GM12878 (cell line): ENCODE data around the gene PLXNA4. TPM values are rescaled to one million over a fixed set of nuclear protein-coding genes. Genes with fewer than 3 reads are reported as not detected.

Experiments
- ATAC-seq: fragments of 200-7000 bp; cut with Tn5 transposase; 3 replicates; pipeline ENCODE4 v1.9.1; 2020; ENCODE audit warnings: mild to moderate bottlenecking, moderate library complexity
- BruUV-seq: library from RNA; stranded (reverse); fragments of 400-500 nt; replicated peaks from 2 replicates; lab custom pipeline; 2021; lab: Mats Ljungman, UMichigan
- CTCF ChIA-PET: fragments of 300-600 bp; sonication (Branson Sonifier 250); formaldehyde crosslinking; extraction: SDS; loops from one replicate; lab custom pipeline; 2021; ENCODE audit warnings: inconsistent platforms; lab: Yijun Ruan, JAX
- POLR2A ChIA-PET: fragments of 350-600 bp; formaldehyde crosslinking; extraction: SDS; loops from one replicate; lab custom pipeline; 2021; ENCODE audit warnings: inconsistent platforms; lab: Charles Lee
- RAD21 ChIA-PET: fragments of 300-600 bp; sonication (Branson Sonifier 250); formaldehyde crosslinking; loops from one replicate; lab custom pipeline; 2023; ENCODE audit warnings: antibody characterized with exemption; ENCODE audit not compliant: unreplicated experiment; lab: Charles Lee
- SMC1A ChIA-PET: fragments of 300-600 bp; sonication (Branson Sonifier 250); formaldehyde crosslinking; loops from one replicate; lab custom pipeline; 2023; ENCODE audit not compliant: unreplicated experiment, uncharacterized antibody; lab: Charles Lee
- DNase-seq: peaks from one replicate; pipeline ENCODE4 v3.0.0-alpha.2; 2011; ENCODE audit warnings: low read depth, low spot score
- FAIRE-seq: peaks from 3 replicates; lab custom pipeline; 2011; peaks lifted over from hg19 to GRCh38; lab: Jason Lieb, UNC
- H2AFZ ChIP-seq: 2 replicates; pipeline ENCODE4 v1.6.0; 2011; ENCODE audit warnings: low read depth, low read length, control low read depth; ENCODE audit not compliant: control insufficient read depth
- H3K27ac ChIP-seq: 2 replicates; pipeline ENCODE4 v1.5.1; 2011; ENCODE audit warnings: control low read depth; ENCODE audit not compliant: control insufficient read depth, insufficient read depth
- H3K27me3 ChIP-seq, 2 experiments: replicated peaks in 1 of 2; 2 replicates each; pipeline versions ENCODE4 v1.6.0 to v1.6.1; 2011; ENCODE audit warnings: low read length in 1 of 2; ENCODE audit not compliant: control insufficient read depth in 2 of 2, insufficient read depth in 2 of 2
- H3K36me3 ChIP-seq, 2 experiments: 2 replicates each; pipeline ENCODE4 v1.5.1; 2011; ENCODE audit warnings: low read length in 1 of 2; ENCODE audit not compliant: control insufficient read depth in 2 of 2, insufficient read depth in 2 of 2
- H3K4me1 ChIP-seq: 2 replicates; pipeline ENCODE4 v1.6.1; 2011; ENCODE audit warnings: mild to moderate bottlenecking, low read length, moderate library complexity, mixed read lengths; ENCODE audit not compliant: control insufficient read depth, insufficient read depth
- H3K4me2 ChIP-seq: 2 replicates; pipeline ENCODE4 v1.6.0; 2011; ENCODE audit warnings: control low read depth; ENCODE audit not compliant: control insufficient read depth, insufficient read depth
- H3K4me3 ChIP-seq: fragments of 200-600 bp; sonication (generic); 2 replicates; pipeline ENCODE4 v1.5.1; 2016
- H3K79me2 ChIP-seq: 2 replicates; pipeline ENCODE4 v1.6.0; 2011; ENCODE audit warnings: low read length; ENCODE audit not compliant: control insufficient read depth, insufficient read depth
- H3K9ac ChIP-seq: 2 replicates; pipeline ENCODE4 v1.8.0; 2011; ENCODE audit warnings: low read length, control low read depth, mixed read lengths; ENCODE audit not compliant: control insufficient read depth, insufficient read depth
- H3K9me3 ChIP-seq: replicated peaks from 3 replicates; pipeline ENCODE4 v1.5.1; 2011; ENCODE audit warnings: mild to moderate bottlenecking, low read length; ENCODE audit not compliant: control insufficient read depth, insufficient read depth
- H4K20me1 ChIP-seq: 2 replicates; pipeline ENCODE4 v1.6.0; 2011; ENCODE audit not compliant: control insufficient read depth, insufficient read depth
- MXI1 ChIP-seq: fragments of 150-350 bp; IDR thresholded peaks from 2 replicates; pipeline ENCODE4 v1.6.1; 2011; ENCODE audit warnings: low read depth, mild to moderate bottlenecking, inconsistent platforms, low read length, improper control_type of control experiment
- RB1 ChIP-seq: fragments of 450-650 bp; formaldehyde crosslinking; IDR thresholded peaks from 2 replicates; pipeline ENCODE4 v1.6.1; 2017; ENCODE audit warnings: mild to moderate bottlenecking, borderline replicate concordance
- ZNF384 ChIP-seq: IDR thresholded peaks from 2 replicates; pipeline ENCODE4 v1.6.1; 2012; ENCODE audit warnings: low read depth, mild to moderate bottlenecking, low read length, improper control_type of control experiment, borderline replicate concordance
- ZSCAN29 ChIP-seq: fragments of 450-650 bp; IDR thresholded peaks from 2 replicates; pipeline ENCODE4 v1.6.1; 2017; ENCODE audit warnings: mild to moderate bottlenecking, moderate library complexity
- WGBS: methylation state at CpG from one replicate; pipeline ENCODE4 v1.1.6; 2016; ENCODE audit warnings: low lambda C conversion rate; ENCODE audit not compliant: insufficient replicate concordance, insufficient coverage; ENCODE audit errors: missing lambda C conversion rate; 5-methylcytosine and 5-hydroxymethylcytosine counted together
- in situ Hi-C: fragments of 300-500 bp; cut with MboI; formaldehyde crosslinking; loops from 9 replicates; pipeline ENCODE4 v1.14.3; 2018; ENCODE audit warnings: mixed read lengths
- intact Hi-C: fragments of 100-400 bp; cut with micrococcal nuclease; formaldehyde crosslinking; loops from one replicate; pipeline ENCODE4 v1.14.2; 2022; ENCODE audit not compliant: unreplicated experiment
- polyA plus RNA-seq, 11 experiments: library from polyadenylated mRNA; depleted of rRNA in 4 of 11; unstranded in 6 of 11; stranded (reverse) in 5 of 11; fragments of >200 nt; fragmentation: Nextera tagmentation in 4 of 11; fragmentation: Illumina TruSeq in 1 of 11; extraction: Ambion mirVana in 4 of 11; extraction: Trizol in 1 of 11; gene quantifications; 1 replicate in 1 of 11; 2 replicates in 10 of 11; pipeline versions ENCODE4 v1.2.1 to v1.2.3, GENCODE V29; 2011 to 2016; ENCODE audit warnings: inconsistent platforms in 2 of 11, missing spikeins in 2 of 11, low read depth in 1 of 11
- total RNA-seq, 4 experiments: library from RNA; depleted of rRNA in 3 of 4; stranded (reverse); fragments of >200 nt in 3 of 4; fragmentation: Illumina TruSeq in 1 of 4; extraction: Trizol in 1 of 4; gene quantifications; 2 replicates each; pipeline versions ENCODE4 v1.2.1 to v1.2.3, GENCODE V29; 2013 to 2021
- TF ChIP-seq, protein P1 (sequence below): fragments of 450-650 bp; IDR thresholded peaks from 2 replicates; pipeline ENCODE4 v1.6.1; 2017; ENCODE audit warnings: mild to moderate bottlenecking
- TF ChIP-seq, protein P2 (sequence below): fragments of 450-650 bp; IDR thresholded peaks from 2 replicates; pipeline ENCODE4 v1.6.1; 2017; ENCODE audit warnings: mild to moderate bottlenecking, moderate library complexity
- TF ChIP-seq, protein P3 (sequence below): fragments of 450-650 bp; formaldehyde crosslinking; IDR thresholded peaks from 2 replicates; pipeline ENCODE4 v1.4.0; 2022; ENCODE audit warnings: mild to moderate bottlenecking, moderate library complexity

PLXNA4 gene
- total and polyA plus RNA-seq, 10 of the 15 experiments (the other 5 are each of a cell fraction or from before 2014, with no cell fraction given), result 0.03 TPM; not detected in 9

DNA sequence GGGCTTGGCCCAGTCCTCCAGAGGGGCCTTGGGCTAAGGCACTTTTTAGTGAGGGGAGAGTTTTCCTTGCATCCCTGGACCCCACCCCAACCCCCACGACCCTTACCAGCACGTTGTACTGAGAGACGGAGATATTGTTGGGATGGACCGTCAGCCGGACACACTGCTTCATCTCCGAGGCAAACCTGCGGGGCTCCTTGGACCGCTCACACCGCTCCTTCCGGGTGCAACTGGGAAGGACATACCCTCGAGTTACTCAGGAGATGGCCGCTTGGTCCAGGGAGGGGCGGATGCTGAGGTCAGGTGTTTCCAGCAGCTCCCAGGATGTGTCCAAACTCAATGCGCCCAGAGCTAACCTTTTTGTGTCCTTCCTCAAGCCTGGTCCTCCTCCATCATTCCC is 348.0 kb downstream of the PLXNA4 start (continued):
- TF ChIP-seq, protein P1, sequence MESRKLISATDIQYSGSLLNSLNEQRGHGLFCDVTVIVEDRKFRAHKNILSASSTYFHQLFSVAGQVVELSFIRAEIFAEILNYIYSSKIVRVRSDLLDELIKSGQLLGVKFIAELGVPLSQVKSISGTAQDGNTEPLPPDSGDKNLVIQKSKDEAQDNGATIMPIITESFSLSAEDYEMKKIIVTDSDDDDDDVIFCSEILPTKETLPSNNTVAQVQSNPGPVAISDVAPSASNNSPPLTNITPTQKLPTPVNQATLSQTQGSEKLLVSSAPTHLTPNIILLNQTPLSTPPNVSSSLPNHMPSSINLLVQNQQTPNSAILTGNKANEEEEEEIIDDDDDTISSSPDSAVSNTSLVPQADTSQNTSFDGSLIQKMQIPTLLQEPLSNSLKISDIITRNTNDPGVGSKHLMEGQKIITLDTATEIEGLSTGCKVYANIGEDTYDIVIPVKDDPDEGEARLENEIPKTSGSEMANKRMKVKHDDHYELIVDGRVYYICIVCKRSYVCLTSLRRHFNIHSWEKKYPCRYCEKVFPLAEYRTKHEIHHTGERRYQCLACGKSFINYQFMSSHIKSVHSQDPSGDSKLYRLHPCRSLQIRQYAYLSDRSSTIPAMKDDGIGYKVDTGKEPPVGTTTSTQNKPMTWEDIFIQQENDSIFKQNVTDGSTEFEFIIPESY, result no peak
- TF ChIP-seq MXI1, result no peak
- TF ChIP-seq ZNF384, result no peak

DNA sequence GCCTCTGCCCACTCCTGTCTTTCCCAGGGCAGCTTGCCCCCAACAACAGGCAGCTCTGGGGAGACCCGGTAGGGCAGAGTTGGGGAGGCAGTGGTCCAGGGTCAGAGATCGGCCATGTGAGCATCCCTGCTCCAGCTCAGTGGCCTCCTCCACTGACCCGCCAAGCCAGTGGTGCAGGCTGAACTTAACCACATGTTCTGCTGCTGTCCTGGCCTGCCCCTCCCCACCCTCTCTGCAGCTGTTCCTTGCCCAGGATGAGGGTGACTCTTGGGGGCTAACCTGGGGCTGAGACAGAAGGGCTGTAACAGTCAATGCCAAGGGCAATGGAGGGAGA is 349.3 kb downstream of the PLXNA4 start:
- Histone ChIP-seq H3K79me2 (no peaks in the 10 kb centered on the region), H3K36me3 (no peaks in the 10 kb centered on the region), H4K20me1 (no peaks in the 10 kb centered on the region; the same call in 1 of the 2 replicates), H3K4me1 (no peaks in the 10 kb centered on the region), H3K27ac (no peak overlapping the region), H3K27me3 (no peaks in the 10 kb centered on the region), H3K4me2 (no peak overlapping the region), H3K4me3 (no peak overlapping the region), H3K9me3 (no peaks in the 10 kb centered on the region), H3K9ac (no peak overlapping the region), H2AFZ (no peak overlapping the region)
- WGBS, result 0% methylated on average over 3 of the region's 3 CpGs
- FAIRE-seq (no peak), ATAC-seq (no peak), DNase-seq (no peak)
- TF ChIP-seq, protein P2, sequence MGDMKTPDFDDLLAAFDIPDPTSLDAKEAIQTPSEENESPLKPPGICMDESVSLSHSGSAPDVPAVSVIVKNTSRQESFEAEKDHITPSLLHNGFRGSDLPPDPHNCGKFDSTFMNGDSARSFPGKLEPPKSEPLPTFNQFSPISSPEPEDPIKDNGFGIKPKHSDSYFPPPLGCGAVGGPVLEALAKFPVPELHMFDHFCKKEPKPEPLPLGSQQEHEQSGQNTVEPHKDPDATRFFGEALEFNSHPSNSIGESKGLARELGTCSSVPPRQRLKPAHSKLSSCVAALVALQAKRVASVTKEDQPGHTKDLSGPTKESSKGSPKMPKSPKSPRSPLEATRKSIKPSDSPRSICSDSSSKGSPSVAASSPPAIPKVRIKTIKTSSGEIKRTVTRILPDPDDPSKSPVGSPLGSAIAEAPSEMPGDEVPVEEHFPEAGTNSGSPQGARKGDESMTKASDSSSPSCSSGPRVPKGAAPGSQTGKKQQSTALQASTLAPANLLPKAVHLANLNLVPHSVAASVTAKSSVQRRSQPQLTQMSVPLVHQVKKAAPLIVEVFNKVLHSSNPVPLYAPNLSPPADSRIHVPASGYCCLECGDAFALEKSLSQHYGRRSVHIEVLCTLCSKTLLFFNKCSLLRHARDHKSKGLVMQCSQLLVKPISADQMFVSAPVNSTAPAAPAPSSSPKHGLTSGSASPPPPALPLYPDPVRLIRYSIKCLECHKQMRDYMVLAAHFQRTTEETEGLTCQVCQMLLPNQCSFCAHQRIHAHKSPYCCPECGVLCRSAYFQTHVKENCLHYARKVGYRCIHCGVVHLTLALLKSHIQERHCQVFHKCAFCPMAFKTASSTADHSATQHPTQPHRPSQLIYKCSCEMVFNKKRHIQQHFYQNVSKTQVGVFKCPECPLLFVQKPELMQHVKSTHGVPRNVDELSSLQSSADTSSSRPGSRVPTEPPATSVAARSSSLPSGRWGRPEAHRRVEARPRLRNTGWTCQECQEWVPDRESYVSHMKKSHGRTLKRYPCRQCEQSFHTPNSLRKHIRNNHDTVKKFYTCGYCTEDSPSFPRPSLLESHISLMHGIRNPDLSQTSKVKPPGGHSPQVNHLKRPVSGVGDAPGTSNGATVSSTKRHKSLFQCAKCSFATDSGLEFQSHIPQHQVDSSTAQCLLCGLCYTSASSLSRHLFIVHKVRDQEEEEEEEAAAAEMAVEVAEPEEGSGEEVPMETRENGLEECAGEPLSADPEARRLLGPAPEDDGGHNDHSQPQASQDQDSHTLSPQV, result no peak
- TF ChIP-seq RB1, result no peak
- TF ChIP-seq, protein P3, sequence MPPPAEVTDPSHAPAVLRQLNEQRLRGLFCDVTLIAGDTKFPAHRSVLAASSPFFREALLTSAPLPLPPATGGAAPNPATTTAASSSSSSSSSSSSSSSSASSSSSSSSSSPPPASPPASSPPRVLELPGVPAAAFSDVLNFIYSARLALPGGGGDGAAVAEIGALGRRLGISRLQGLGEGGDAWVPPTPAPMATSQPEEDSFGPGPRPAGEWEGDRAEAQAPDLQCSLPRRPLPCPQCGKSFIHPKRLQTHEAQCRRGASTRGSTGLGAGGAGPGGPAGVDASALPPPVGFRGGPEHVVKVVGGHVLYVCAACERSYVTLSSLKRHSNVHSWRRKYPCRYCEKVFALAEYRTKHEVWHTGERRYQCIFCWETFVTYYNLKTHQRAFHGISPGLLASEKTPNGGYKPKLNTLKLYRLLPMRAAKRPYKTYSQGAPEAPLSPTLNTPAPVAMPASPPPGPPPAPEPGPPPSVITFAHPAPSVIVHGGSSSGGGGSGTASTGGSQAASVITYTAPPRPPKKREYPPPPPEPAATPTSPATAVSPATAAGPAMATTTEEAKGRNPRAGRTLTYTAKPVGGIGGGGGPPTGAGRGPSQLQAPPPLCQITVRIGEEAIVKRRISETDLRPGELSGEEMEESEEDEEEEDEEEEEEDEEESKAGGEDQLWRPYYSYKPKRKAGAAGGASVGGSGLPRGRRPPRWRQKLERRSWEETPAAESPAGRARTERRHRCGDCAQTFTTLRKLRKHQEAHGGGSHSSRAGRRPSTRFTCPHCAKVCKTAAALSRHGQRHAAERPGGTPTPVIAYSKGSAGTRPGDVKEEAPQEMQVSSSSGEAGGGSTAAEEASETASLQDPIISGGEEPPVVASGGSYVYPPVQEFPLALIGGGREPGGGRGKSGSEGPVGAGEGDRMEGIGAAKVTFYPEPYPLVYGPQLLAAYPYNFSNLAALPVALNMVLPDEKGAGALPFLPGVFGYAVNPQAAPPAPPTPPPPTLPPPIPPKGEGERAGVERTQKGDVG (CRISPR knock-in tag), result no peak
- TF ChIP-seq ZSCAN29, result no peak
- RAD21 ChIA-PET, result no interaction called here
- SMC1A ChIA-PET, result no interaction called here
- POLR2A ChIA-PET, result no interaction called here
- in situ Hi-C loops, result no loop called here
- CTCF ChIA-PET, result no interaction called here
- BruUV-seq, result no TSS peak
- intact Hi-C loops, result no loop called here
